ENCODE measurements around the gene RAB25.
"Not testable (repeated sequence)": the region's sequence is repeated elsewhere in the genome, so short reads cannot be mapped to it uniquely, and the experiment has no call there.

Gene RAB25

DNA sequence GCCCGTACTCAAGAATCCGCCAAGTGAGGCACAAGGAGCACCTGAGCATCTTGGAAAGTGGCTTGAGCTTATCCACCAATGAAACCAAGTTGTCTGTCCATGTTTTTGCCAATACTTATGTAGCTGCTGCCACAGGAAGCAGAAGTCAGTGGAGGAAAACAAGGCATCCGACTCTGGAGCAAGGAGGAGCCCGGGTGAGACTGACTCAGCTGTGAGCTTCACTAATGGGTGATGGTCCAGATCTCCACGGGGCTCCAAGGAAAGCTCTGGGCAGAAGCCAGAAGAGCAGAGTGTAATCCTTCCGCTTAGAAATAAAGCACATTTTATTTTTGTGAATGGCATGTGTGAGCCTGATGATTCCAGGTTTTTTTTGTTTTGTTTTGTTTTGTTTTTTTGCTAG lies 27.9 kb upstream of the RAB25 start:
- no peak overlapping the region for H3K4me2 ChIP-seq (ENCODE audit: low read length)
- no peaks in the 10 kb centered on the region for H3F3A ChIP-seq (ENCODE audit: control insufficient read depth, insufficient read depth)
- peaks cover 7% of the 10 kb centered on the region for H3K36me3 ChIP-seq (ENCODE audit: control insufficient read depth, low read length)
- no peaks in the 10 kb centered on the region for H3K79me2 ChIP-seq (ENCODE audit: control insufficient read depth, low read length)
- H3K27ac ChIP-seq (ENCODE audit: low read depth, low read length), result no peak overlapping the region
- TF ChIP-seq EZH2phosphoT487 (IDR thresholded peaks at IDR 0.05; ENCODE audit: borderline replicate concordance, low read length), result no peak
- TF ChIP-seq, protein P1, sequence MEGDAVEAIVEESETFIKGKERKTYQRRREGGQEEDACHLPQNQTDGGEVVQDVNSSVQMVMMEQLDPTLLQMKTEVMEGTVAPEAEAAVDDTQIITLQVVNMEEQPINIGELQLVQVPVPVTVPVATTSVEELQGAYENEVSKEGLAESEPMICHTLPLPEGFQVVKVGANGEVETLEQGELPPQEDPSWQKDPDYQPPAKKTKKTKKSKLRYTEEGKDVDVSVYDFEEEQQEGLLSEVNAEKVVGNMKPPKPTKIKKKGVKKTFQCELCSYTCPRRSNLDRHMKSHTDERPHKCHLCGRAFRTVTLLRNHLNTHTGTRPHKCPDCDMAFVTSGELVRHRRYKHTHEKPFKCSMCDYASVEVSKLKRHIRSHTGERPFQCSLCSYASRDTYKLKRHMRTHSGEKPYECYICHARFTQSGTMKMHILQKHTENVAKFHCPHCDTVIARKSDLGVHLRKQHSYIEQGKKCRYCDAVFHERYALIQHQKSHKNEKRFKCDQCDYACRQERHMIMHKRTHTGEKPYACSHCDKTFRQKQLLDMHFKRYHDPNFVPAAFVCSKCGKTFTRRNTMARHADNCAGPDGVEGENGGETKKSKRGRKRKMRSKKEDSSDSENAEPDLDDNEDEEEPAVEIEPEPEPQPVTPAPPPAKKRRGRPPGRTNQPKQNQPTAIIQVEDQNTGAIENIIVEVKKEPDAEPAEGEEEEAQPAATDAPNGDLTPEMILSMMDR (IDR thresholded peaks at IDR 0.05; ENCODE audit: low read depth, low read length, poor library complexity, severe bottlenecking), result no peak
- no peaks in the 10 kb centered on the region for H4K20me1 ChIP-seq (ENCODE audit: control insufficient read depth, insufficient read depth, low read depth, low read length)
- no peaks in the 10 kb centered on the region for H3K9me3 ChIP-seq (ENCODE audit: control insufficient read depth, insufficient read depth, low read length)
- no peaks in the 10 kb centered on the region for H3K27me3 ChIP-seq (ENCODE audit: control insufficient read depth, low read length)
- no peaks in the 10 kb centered on the region for H3K4me1 ChIP-seq (ENCODE audit: control insufficient read depth, low read length)
- H3K9me2 ChIP-seq (replicated peaks; ENCODE audit: control insufficient read depth, low read length), result no peaks in the 10 kb centered on the region
- no peak overlapping the region for H3K4me3 ChIP-seq (ENCODE audit: low read length)

DNA sequence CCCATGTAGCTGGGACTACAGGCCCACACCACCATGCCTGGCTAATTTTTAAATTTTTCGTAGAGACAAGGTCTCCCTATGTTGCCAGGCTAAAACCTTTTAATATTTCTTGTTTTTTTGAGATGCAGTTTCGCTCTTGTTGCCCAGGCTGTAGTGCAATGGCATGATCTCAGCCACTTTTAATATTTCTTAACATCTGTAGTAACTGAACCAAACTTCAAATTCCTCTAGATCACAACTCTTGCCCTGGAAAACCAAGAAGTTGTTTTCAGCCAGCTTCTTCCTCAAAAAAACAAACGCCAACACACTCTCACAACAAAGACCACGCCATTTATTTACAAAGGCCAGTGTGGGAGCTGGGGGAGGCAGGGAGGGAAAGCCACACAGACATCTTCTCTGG lies 26.0 kb upstream of the RAB25 start:
- H3F3A ChIP-seq (ENCODE audit: control insufficient read depth, insufficient read depth); H3K27ac ChIP-seq (ENCODE audit: low read depth, low read length); H4K20me1 ChIP-seq (ENCODE audit: control insufficient read depth, insufficient read depth, low read depth, low read length): not testable (repeated sequence)

DNA sequence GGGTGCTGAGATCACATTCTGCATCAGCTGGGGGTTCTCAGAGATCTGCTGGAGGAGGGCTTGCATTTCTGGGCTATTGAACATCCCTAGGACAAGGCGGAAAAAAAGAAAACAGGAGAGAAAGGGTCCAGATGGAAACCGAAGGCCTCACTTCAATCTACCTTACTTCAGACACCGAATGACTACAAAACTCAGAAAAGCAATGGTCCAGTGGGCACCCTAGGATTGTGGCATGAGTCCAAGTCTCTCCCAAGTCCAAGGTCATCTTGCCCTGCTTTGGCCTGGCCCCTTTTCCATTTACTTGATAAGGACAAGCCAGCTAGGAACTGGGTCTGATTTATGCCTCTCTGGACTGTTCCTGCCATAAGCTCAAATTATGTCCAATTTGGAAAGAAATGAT lies 18.1 kb upstream of the RAB25 start:
- Histone ChIP-seq H3K4me1 (ENCODE audit: control insufficient read depth, low read length) (no peaks in the 10 kb centered on the region), H3K9me3 (ENCODE audit: control insufficient read depth, insufficient read depth, low read length) (no peaks in the 10 kb centered on the region), H3K9me2 (replicated peaks; ENCODE audit: control insufficient read depth, low read length) (no peaks in the 10 kb centered on the region), H3K27ac (ENCODE audit: low read depth, low read length) (no peak overlapping the region), H3F3A (ENCODE audit: control insufficient read depth, insufficient read depth) (0 out of 2 replicates have a peak, but pooled peaks cover 4% of the 10 kb centered on the region), H3K36me3 (ENCODE audit: control insufficient read depth, low read length) (peaks cover 42% of the 10 kb centered on the region), H3K27me3 (ENCODE audit: control insufficient read depth, low read length) (no peaks in the 10 kb centered on the region), H3K4me3 (ENCODE audit: low read length) (no peak overlapping the region), H3K79me2 (ENCODE audit: control insufficient read depth, low read length) (no peaks in the 10 kb centered on the region), H3K4me2 (ENCODE audit: low read length) (no peak overlapping the region), H4K20me1 (ENCODE audit: control insufficient read depth, insufficient read depth, low read depth, low read length) (no peaks in the 10 kb centered on the region)
- TF ChIP-seq EZH2phosphoT487 (IDR thresholded peaks at IDR 0.05; ENCODE audit: borderline replicate concordance, low read length), result no peak
- TF ChIP-seq, protein P1 (IDR thresholded peaks at IDR 0.05; ENCODE audit: low read depth, low read length, poor library complexity, severe bottlenecking), result no peak

More for the DNA sequence above, 26.0 kb upstream of the RAB25 start:
- H3K4me1 ChIP-seq (ENCODE audit: control insufficient read depth, low read length); H3K9me3 ChIP-seq (ENCODE audit: control insufficient read depth, insufficient read depth, low read length); H3K36me3 ChIP-seq (ENCODE audit: control insufficient read depth, low read length); H3K9me2 ChIP-seq (replicated peaks; ENCODE audit: control insufficient read depth, low read length); H3K79me2 ChIP-seq (ENCODE audit: control insufficient read depth, low read length); H3K27me3 ChIP-seq (ENCODE audit: control insufficient read depth, low read length); H3K4me3 ChIP-seq (ENCODE audit: low read length); H3K4me2 ChIP-seq (ENCODE audit: low read length): not testable (repeated sequence)

DNA sequence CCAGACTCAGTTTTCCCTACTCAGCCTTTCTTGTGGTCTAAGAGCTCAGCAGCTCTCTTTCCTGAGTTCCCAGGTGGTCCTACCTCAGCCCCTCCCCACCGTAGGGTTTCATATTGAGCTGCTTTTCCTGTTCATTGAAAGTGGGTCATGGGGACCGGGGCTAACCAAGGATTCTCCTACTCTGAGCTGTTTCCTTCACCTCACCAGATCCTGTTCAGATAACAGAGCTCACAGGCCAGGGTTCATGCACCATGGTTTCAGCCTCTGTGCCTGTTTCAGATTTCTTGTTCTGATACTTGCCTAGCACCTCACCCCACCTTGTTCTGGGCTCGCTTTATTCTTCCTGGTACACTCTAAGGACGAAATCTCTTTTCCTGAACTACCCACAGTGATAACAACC lies 15.9 kb upstream of the RAB25 start:
- Histone ChIP-seq H3K27ac (ENCODE audit: low read depth, low read length) (no peak overlapping the region), H3K27me3 (ENCODE audit: control insufficient read depth, low read length) (no peaks in the 10 kb centered on the region), H3K9me2 (replicated peaks; ENCODE audit: control insufficient read depth, low read length) (no peaks in the 10 kb centered on the region), H3K4me2 (ENCODE audit: low read length) (no peak overlapping the region), H3F3A (ENCODE audit: control insufficient read depth, insufficient read depth) (0 out of 2 replicates have a peak, but pooled peaks cover 4% of the 10 kb centered on the region), H3K79me2 (ENCODE audit: control insufficient read depth, low read length) (no peaks in the 10 kb centered on the region), H3K9me3 (ENCODE audit: control insufficient read depth, insufficient read depth, low read length) (no peaks in the 10 kb centered on the region), H3K36me3 (ENCODE audit: control insufficient read depth, low read length) (peaks cover 63% of the 10 kb centered on the region), H4K20me1 (ENCODE audit: control insufficient read depth, insufficient read depth, low read depth, low read length) (no peaks in the 10 kb centered on the region), H3K4me3 (ENCODE audit: low read length) (no peak overlapping the region), H3K4me1 (ENCODE audit: control insufficient read depth, low read length) (no peaks in the 10 kb centered on the region)
- TF ChIP-seq, protein P1 (IDR thresholded peaks at IDR 0.05; ENCODE audit: low read depth, low read length, poor library complexity, severe bottlenecking), result no peak
- TF ChIP-seq EZH2phosphoT487 (IDR thresholded peaks at IDR 0.05; ENCODE audit: borderline replicate concordance, low read length), result no peak

Data from DOHH2 (cell line).